SK-N-SH treated with all-trans-retinoic acid at 6 μM for 48 hours (cell line): ENCODE measurements around the gene ALPG.

Experiments
- ATAC-seq: fragments of 200-7000 bp; cut with Tn5 transposase; 3 replicates; pipeline ENCODE4 v1.9.1; 2020; ENCODE audit warnings: mild to moderate bottlenecking, moderate library complexity
- ARNTL ChIP-seq: fragments of 450-650 bp; formaldehyde crosslinking; IDR thresholded peaks from 2 replicates; pipeline ENCODE4 v1.5.0; 2020; ENCODE audit warnings: low read depth, mild to moderate bottlenecking, moderate library complexity, borderline replicate concordance
- BACH2 ChIP-seq: fragments of 250-450 bp; sonication (Bioruptor Pico); IDR thresholded peaks from 2 replicates; pipeline ENCODE4 v1.9.0; 2021; ENCODE audit warnings: mild to moderate bottlenecking, borderline replicate concordance
- CREB5 ChIP-seq: fragments of 250-450 bp; sonication (Bioruptor Pico); IDR thresholded peaks from 2 replicates; pipeline ENCODE4 v1.5.1; 2020; ENCODE audit warnings: low read depth, mild to moderate bottlenecking, moderate library complexity
- CSDC2 ChIP-seq: fragments of 250-450 bp; sonication (Bioruptor Pico); IDR thresholded peaks from 2 replicates; pipeline ENCODE4 v1.5.0; 2020; ENCODE audit warnings: mild to moderate bottlenecking, moderate library complexity
- CSRNP3 ChIP-seq: fragments of 250-450 bp; sonication (Bioruptor Pico); IDR thresholded peaks from 2 replicates; pipeline ENCODE4 v1.5.1; 2021; ENCODE audit warnings: mild to moderate bottlenecking, moderate library complexity
- ESRRG ChIP-seq: fragments of 250-450 bp; sonication (Bioruptor Pico); IDR thresholded peaks from 2 replicates; pipeline ENCODE4 v1.6.1; 2021; ENCODE audit warnings: mild to moderate bottlenecking
- GLIS3 ChIP-seq: fragments of 250-450 bp; sonication (Bioruptor Pico); IDR thresholded peaks from 2 replicates; pipeline ENCODE4 v1.5.0; 2020; ENCODE audit warnings: mild to moderate bottlenecking, moderate library complexity
- ISL1 ChIP-seq: fragments of 250-450 bp; sonication (Bioruptor Pico); IDR thresholded peaks from 2 replicates; pipeline ENCODE4 v2.1.2; 2022; ENCODE audit warnings: mild to moderate bottlenecking, moderate library complexity
- OSR1 ChIP-seq: fragments of 250-450 bp; sonication (Bioruptor Pico); IDR thresholded peaks from 2 replicates; pipeline ENCODE4 v1.8.0; 2022; ENCODE audit warnings: moderate library complexity, mild to moderate bottlenecking, inconsistent platforms
- PATZ1 ChIP-seq: fragments of 250-450 bp; sonication (Bioruptor Pico); IDR thresholded peaks from 2 replicates; pipeline ENCODE4 v1.8.0; 2020; ENCODE audit warnings: mild to moderate bottlenecking, moderate library complexity, borderline replicate concordance
- POU6F1 ChIP-seq: fragments of 250-450 bp; sonication (Bioruptor Pico); IDR thresholded peaks from 2 replicates; pipeline ENCODE4 v1.8.0; 2021; ENCODE audit warnings: low read depth, mild to moderate bottlenecking, moderate library complexity, borderline replicate concordance
- PPARA ChIP-seq: fragments of 250-450 bp; sonication (Bioruptor Pico); IDR thresholded peaks from 2 replicates; pipeline ENCODE4 v1.5.0; 2020; ENCODE audit warnings: mild to moderate bottlenecking, borderline replicate concordance
- SNAI2 ChIP-seq: fragments of 250-450 bp; sonication (Bioruptor Pico); IDR thresholded peaks from 2 replicates; pipeline ENCODE4 v1.5.0; 2020; ENCODE audit warnings: mild to moderate bottlenecking, moderate library complexity
- TCF4 ChIP-seq: fragments of 250-450 bp; sonication (Bioruptor Pico); IDR thresholded peaks from 2 replicates; pipeline ENCODE4 v1.8.0; 2021; ENCODE audit warnings: mild to moderate bottlenecking, moderate library complexity, borderline replicate concordance
- TOX ChIP-seq: fragments of 250-450 bp; sonication (Bioruptor Pico); IDR thresholded peaks from 2 replicates; pipeline ENCODE4 v1.8.0; 2021; ENCODE audit warnings: mild to moderate bottlenecking, moderate library complexity, borderline replicate concordance
- TSHZ2 ChIP-seq: fragments of 250-450 bp; sonication (Bioruptor Pico); IDR thresholded peaks from 2 replicates; pipeline ENCODE4 v1.5.0; 2020; ENCODE audit warnings: mild to moderate bottlenecking, moderate library complexity
- ZC3H10 ChIP-seq: fragments of 250-450 bp; sonication (Bioruptor Pico); IDR thresholded peaks from 2 replicates; pipeline ENCODE4 v1.5.1; 2021; ENCODE audit warnings: mild to moderate bottlenecking, moderate library complexity
- ZFP3 ChIP-seq: fragments of 250-450 bp; sonication (Bioruptor Pico); IDR thresholded peaks from 2 replicates; pipeline ENCODE4 v1.5.0; 2020; ENCODE audit warnings: mild to moderate bottlenecking, moderate library complexity
- ZNF565 ChIP-seq: fragments of 450-650 bp; formaldehyde crosslinking; conservative IDR thresholded peaks from 2 replicates; pipeline ENCODE4 v1.5.0; 2020; ENCODE audit warnings: low read depth, mild to moderate bottlenecking, moderate library complexity
- ZNF70 ChIP-seq: fragments of 450-650 bp; formaldehyde crosslinking; IDR thresholded peaks from 2 replicates; pipeline ENCODE4 v1.5.0; 2020; ENCODE audit warnings: mild to moderate bottlenecking, moderate library complexity
- ZNF8 ChIP-seq: fragments of 450-650 bp; formaldehyde crosslinking; IDR thresholded peaks from 2 replicates; pipeline ENCODE4 v1.5.0; 2020; ENCODE audit warnings: mild to moderate bottlenecking, moderate library complexity

Gene ALPG

GRCh38 chr2:232455426-232456255 is 49.0 kb downstream of the ALPG start, which contains the start of gene ALPI:
Gene ALPI, plus strand, starts transcription at chr2:232456153. Its CDS starts 47 bp downstream, at chr2:232456200.
- TF ChIP-seq ZFP3 (no peak), OSR1 (no peak), ZNF8 (no peak), TOX (CRISPR knock-in tag) (no peak), TCF4 (CRISPR knock-in tag) (no peak), ZC3H10 (no peak), GLIS3 (CRISPR knock-in tag) (no peak), ESRRG (CRISPR knock-in tag) (no peak), PPARA (CRISPR knock-in tag) (no peak), ZNF70 (no peak), PATZ1 (no peak), BACH2 (CRISPR knock-in tag) (no peak), ISL1 (CRISPR knock-in tag) (no peak), CSRNP3 (CRISPR knock-in tag) (no peak), TSHZ2 (CRISPR knock-in tag) (no peak), CSDC2 (no peak), SNAI2 (CRISPR knock-in tag) (no peak), ZNF565 (CRISPR knock-in tag) (no peak)
- TF ChIP-seq, all 23 proteins: peak for 0
- ATAC-seq: no peak

- no peak for ATAC-seq
- TF ChIP-seq BACH2 (CRISPR knock-in tag): no peak
- TF ChIP-seq OSR1: no peak
- TF ChIP-seq TCF4 (CRISPR knock-in tag): no peak
- no peak for TF ChIP-seq ZFP3
- no peak for TF ChIP-seq TOX (CRISPR knock-in tag)
- no peak for TF ChIP-seq PATZ1
- TF ChIP-seq ZNF565 (CRISPR knock-in tag): no peak
These were observed 49.9 kb downstream of the ALPG start for GRCh38 chr2:232456296-232457120.

GRCh38 chr2:232457121-232458011 is 50.7 kb downstream of the ALPG start:
- ATAC-seq: no peak
- TF ChIP-seq BACH2 (CRISPR knock-in tag): no peak
- TF ChIP-seq SNAI2 (CRISPR knock-in tag): no peak
- TF ChIP-seq GLIS3 (CRISPR knock-in tag): no peak
- no peak for TF ChIP-seq PPARA (CRISPR knock-in tag)
- TF ChIP-seq ZNF565 (CRISPR knock-in tag): no peak
- TF ChIP-seq POU6F1: no peak
- no peak for TF ChIP-seq CREB5 (CRISPR knock-in tag)
- TF ChIP-seq ARNTL (CRISPR knock-in tag): no peak
